Left forelimb (tissue), 1 donor: Measurements from ENCODE around the gene FBXL7.

Source experiments
- DNase-seq: peaks from one replicate; pipeline ENCODE4 v3.0.0-alpha.2; 2018; ENCODE audit warnings: low spot score

The FBXL7 gene

DNA sequence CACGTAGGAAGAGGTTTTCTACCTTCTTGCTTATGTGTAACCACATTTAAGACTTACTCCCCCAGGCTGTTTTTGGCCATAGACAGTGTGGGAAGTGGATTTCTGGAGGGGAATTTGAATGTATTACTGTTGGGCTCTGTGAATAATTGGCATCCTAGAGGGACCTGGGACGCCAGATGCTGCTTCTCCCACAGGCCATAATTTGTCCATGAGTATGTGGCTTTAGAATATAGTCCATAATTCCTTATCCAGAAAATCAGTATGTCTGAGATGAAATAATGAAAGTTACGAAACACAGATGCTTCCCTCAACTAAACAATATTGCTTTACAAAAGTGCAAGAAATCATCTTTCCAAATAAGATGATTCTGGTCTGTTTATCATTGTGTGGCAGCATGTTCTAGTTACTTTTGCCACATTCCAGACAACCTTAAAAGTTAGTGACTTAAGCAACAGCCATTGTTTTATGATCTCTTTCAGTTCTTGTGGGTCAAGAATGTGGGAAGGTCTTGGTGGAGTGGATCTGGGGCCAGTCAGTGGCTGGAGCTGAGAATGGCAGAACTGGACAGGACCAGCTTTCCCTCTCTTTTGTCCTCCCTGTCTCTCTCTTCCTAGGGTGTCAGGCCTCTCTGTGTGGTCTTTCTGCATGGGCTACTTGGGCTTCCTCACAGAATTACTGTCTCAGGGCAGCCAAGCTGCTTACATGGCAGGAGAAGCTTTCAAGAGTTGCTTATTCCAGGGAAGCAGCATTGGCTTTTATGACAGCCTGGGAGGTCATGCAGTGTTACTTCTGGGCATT lies 79.4 kb downstream of the FBXL7 start:
- no peak for DNase-seq

DNA sequence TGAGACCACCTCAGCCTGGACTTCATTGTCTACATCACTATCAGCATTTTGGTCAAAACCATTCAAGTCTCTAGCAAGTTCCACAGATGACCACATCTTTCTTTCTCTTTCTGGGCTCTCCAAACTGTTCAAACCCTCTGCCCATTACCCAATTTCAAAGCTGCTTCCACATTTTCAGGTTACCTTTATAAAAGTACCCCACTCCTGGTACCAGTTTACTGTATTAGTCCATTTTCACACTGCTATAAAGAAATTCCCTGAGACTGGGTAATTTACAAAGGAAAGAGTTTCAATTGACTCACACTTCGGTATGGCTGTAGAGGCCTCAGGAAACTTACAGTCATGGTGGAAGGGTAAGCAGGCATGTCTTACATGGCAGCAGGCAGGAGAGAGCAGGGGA lies 84.5 kb downstream of the FBXL7 start:
- DNase-seq: no peak

DNA sequence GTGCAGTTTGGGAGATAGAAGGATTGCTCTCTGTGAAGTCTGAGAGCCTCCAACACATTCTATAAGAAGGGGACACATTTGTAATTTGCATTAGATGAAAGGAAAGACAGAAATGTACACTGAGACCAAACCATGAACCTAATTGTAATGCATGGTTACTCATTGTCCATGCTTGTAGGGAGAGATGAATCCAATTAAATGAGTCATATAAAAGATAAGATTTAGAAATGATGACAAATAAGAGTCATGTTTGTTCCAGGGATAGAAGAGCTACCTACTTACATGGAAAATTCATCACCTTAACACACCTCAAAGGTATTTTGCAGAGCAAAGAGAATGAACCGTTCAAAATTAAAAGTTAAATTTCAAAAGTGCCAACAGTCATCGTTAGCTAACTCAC lies 85.1 kb downstream of the FBXL7 start:
- DNase-seq: no peak

GRCh38 chr5:15585841-15586591 lies 86.0 kb downstream of the FBXL7 start:
- no peak for DNase-seq

DNA sequence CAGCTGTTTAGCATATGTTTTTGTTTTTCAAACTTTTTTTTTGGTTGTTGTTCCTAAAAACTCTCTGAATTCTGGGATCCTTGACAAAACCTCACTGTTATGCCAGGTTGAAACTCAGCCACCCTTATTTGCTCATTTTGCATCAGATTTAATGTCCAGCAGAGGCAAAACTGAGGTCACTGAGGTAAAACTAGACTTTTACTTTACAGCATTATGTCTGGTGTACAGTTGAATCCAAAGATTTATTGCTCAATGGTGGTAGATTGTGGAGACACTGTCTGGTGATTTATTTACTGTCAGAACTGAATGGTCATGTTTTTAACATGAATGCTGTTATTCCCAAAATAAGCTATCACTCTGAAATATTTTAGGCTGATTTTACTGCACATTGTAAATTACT lies 87.9 kb downstream of the FBXL7 start:
- DNase-seq: no peak

DNA sequence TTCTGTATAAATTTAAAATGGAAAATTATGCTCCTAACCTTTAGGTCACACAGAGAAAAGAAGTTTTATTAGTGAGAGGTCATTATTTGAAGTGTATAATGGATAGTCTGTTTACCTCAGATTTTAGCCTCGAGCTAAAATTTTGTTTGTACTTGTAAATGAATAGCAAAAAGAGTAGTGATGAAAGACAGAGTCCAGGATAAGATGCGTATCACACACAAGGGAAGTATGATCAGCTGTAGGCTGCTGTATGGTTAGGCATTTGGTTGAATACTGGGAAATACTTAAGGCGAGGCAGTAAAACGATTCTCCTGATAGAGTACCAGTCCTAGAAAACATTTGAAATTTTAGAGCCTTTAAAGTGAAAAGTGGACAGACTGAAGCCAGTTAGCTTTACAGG lies 92.7 kb downstream of the FBXL7 start:
- no peak for DNase-seq

- no peak for DNase-seq
Observed at GRCh38 chr5:15594977-15595568, 95.1 kb downstream of the FBXL7 start.

GRCh38 chr5:15595929-15596328 lies 95.9 kb downstream of the FBXL7 start:
- DNase-seq: no peak

DNA sequence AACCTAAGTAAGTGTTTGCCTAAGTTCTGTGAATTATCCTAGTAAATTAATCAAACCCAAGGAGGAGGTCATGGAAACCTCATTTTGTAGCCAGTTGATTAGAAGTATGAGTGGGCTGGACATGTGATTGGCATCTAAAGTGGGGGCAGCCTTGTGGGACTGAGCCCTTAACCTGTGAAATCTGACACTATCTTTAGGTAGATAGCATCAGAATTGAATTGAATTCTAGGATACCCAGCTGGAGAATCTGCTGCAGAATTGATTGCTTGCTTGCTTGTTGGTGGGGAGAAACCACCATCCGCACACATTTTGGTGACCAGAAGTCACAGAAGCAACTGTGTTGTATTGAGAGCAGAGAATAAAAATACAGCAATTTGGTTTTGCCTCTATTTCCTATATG lies 97.0 kb downstream of the FBXL7 start:
- DNase-seq: no peak

DNA sequence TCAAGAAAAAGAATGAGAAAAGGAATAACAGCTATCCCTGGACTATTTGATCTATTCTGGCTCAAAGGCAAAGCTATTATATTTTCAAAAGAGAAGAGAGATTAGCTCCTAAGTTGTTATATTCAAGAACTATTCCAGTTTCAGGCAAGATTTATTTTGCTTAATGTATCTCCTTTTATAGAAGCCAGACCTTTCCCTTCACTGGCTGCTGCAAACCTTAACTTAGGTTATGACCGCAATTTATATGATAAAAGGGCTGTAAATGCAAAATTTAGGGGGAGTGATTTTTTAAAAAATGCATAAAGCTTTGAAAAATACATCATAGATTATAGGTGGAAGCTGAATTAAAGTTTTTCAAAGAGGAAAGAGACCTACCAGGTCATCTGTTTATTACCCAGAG lies 97.8 kb downstream of the FBXL7 start:
- no peak for DNase-seq

DNA sequence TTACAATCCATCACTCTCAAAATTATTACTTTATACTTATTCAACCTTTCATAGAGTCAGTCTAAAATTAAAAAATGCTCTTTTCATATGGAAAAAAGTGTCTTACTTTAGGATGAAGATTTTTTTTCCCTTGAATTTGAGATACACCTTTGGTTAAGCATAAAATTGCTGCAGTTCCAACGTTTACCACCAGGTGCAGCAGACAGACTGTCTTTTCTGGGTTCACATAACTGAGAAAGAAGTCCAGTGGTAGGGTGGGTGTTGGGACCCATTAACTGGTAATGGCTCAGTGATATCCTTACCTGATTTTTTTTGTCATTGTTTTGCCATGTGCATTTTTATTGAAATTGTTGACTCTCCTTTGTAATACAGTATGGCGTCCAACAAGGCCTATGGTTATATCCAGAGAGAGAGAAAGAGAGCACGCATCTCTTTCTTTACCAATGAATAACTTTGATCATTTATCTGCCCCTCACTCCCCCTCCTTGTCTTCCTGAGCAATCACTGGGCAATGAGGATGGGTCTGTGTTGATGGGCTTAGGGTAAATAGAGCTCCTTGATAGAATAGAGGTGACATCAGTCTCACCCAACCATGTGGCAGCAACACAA lies 98.4 kb downstream of the FBXL7 start:
- DNase-seq: no peak

DNA sequence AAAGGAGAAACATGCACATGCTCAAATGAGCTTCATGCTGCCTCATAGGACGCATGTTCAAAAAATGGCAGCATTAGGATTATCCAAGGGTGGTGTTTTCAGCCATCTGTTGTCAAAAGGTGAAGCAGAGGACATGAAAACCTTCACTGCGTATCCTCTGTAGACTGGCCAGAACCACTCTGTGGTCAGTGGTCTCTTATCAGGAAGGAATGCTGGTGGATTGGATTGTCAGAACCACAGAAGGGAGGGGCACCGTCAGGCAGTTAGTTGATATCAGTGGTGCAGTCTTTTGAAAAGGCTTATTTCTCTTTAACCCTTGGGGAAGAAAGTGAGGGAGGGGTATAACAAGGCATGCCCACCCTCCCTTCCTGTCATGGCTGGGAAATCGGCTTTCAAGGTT lies 100.1 kb downstream of the FBXL7 start:
- DNase-seq: no peak

- no peak for DNase-seq
Observed at GRCh38 chr5:15601274-15601673, 101.3 kb downstream of the FBXL7 start.

DNA sequence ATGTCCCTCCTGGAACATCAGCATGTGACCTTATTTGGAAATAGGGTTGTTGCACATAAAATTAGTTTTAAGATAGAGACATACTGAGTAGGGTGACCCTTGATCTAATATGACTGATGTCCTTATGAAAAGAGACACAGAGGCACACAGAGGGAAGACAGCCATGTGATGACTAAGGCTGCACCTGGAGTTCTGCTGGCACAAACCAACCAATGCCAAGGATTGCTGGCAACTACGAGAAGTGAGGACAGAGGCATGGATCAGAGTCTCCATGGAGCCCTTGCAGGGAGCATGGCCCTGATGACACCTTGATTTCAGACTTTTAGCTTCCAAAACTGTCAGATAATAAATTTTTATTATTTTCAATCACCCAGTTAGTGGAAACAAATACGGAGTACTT lies 101.9 kb downstream of the FBXL7 start:
- DNase-seq: no peak

GRCh38 chr5:15604986-15605385 lies 105.0 kb downstream of the FBXL7 start:
- no peak for DNase-seq

DNA sequence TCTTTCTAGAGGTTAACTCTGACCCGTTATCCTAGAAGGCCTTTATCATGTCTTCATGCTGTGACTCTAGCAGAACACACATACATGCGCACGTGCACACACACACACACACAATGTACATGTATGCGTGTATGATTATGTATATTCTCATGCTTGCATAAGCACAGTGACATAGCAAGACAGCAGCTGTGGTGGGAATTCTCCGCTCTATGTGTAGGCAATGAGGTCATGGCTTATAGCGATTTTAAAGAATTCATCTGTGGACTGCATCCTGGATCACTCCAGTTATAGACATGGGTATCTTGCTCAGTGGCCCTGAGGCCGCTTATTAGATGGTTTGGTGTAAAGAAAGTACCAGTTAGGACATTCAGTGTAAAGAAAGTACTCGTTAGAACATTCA lies 106.2 kb downstream of the FBXL7 start:
- DNase-seq: no peak

- no peak for DNase-seq
Observed at GRCh38 chr5:15607076-15607475, 107.1 kb downstream of the FBXL7 start.

DNA sequence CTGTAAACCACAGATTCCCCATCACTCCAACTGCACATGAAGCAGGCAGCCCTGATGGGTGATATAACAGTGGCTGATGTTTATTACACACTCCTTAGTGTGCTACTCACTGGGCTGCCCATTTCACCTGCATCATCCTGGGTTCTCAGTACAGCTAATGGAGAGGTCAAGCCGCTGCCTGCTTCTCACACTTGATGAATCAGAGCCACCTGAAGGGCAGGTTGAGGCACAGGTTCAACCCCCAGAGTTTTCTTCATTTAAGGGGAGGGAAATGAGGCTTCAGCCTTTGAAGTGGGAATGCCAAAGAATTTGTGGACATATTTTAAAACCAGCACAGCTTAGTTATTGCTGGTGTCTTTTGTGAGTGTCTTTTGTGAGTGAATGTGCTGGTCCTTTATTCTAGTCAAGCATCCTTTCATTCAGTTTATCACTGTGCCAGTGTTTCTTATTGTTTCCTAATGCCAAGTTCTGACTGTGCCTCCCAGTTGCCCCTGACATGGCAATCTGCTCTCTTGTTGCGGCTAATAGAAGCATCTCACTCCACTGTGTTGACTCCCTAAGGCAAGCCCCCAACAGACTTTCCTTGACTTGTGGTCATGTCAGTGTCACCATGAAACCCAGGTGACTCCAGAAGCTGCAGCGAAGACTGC lies 109.2 kb downstream of the FBXL7 start:
- no peak for DNase-seq

DNA sequence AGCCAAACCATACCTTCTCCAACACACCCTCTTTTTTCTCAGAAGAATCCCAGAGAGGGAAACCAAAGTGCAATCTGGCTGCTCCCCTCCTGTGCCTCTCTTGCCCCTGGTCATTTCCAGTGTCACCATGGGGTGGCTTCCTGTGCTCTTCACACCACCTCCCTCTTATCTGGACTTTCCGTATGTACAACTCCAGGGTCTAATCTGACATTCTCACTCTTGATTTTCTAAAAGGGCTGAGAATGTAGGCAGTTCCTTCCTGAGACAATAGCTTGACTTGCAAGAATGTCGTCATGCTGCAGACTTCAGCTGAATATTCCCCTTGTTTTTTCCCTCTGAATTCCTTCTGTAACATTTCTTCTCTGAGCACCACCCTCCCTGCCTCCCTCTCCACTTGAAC lies 110.2 kb downstream of the FBXL7 start:
- no peak for DNase-seq

- DNase-seq: no peak
Observed at GRCh38 chr5:15611008-15611407, 111.0 kb downstream of the FBXL7 start.

DNA sequence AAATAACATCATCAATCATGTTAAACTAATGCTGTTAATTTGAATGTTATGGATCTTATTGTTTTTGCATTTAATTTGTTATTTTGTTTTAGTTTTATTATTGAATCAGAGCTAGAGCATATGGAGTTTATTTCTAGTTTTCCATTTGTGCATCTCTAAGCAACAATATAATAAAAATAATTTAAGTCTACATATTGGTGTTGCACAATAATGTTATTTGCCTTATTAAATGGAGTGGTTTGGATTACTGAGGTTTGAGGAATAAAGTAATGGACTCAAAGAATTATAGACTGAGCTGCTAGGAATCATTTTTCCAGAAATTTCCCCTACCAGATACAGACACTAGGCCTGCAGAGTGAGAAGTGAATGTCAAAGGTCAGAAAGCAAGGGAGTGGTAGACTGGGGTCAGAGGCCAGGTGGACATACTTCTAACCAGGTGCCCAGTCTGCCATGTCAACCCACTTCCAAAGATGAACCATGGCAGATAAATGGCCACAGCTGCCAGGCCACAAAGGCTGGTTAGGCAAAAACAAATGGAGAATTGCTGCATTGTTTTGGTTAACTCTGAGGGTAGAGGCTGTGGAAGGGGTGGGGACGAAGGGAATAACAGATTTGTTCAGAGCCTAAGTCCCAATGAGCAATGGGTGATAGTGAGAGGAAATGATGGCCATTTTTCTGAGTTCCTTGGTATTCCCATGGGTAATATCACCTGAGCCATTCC lies 113.1 kb downstream of the FBXL7 start:
- no peak for DNase-seq

DNA sequence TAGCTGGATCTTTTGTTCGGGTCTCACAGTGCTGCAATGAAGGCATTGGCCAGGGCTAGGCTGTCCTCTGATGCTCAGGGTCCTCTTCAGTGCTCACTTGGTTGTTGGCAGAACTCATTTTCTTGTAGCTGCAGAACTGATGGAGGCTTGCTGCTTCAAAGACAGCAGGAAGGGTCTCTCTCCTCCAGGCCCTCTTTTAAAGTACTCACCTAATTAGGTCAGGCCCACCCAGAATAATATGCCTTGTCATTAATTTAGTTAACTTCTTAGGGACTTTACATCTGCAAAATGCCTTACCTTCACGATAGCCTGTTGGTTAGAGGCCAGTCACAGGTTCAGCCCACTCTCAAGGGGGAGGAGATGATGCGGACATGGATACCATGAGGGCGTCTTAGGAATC lies 114.7 kb downstream of the FBXL7 start:
- DNase-seq: no peak
